Brain microvascular endothelial cell (primary cell): ENCODE data around the gene PCNX3.

ENCODE experiments used
- DNase-seq: peaks from one replicate; pipeline ENCODE4 v3.0.0-alpha.2; 2020
- H3K27ac ChIP-seq: fragments of 250-450 bp; sonication (Bioruptor Pico); 2 replicates; pipeline ENCODE4 v1.5.1; 2020; ENCODE audit warnings: mild to moderate bottlenecking, moderate library complexity
- H3K27me3 ChIP-seq: fragments of 250-450 bp; sonication (Bioruptor Pico); replicated peaks from 2 replicates; pipeline ENCODE4 v1.5.1; 2020; ENCODE audit warnings: mild to moderate bottlenecking
- H3K36me3 ChIP-seq: fragments of 250-450 bp; sonication (Bioruptor Pico); replicated peaks from 2 replicates; pipeline ENCODE4 v1.5.1; 2020; ENCODE audit warnings: mild to moderate bottlenecking
- H3K4me3 ChIP-seq: 2 replicates; pipeline ENCODE4 v1.5.1; 2011; ENCODE audit warnings: low read depth, mild to moderate bottlenecking, control low read depth, low read length, moderate library complexity
- in situ Hi-C: cut with HindIII; loops from 2 replicates; pipeline ENCODE4 v1.10.0; 2017; ENCODE audit warnings: low sequenced_read_pairs, low pct_ligation_motif_present
- TF ChIP-seq, protein P1 (sequence below): IDR thresholded peaks from 2 replicates; pipeline ENCODE4 v1.5.1; 2011; ENCODE audit warnings: low read depth, mild to moderate bottlenecking, moderate library complexity, low read length, control low read depth, inconsistent platforms; ENCODE audit errors: missing control alignments

PCNX3 gene

DNA sequence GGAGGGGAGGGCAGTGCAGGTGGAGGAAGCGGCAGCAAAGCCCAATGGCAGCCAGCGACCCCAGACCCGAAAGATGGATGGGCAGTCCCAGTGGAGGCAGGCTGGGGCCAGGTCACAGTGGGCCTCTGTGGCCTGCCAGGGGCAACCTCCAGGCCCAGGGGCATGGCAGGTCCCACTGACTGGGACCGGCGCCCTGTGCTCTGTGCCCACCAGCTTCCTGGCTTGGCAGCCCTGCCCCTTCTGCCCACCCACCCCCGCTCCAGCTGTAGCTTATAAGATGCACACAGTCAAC lies 15.7 kb upstream of the PCNX3 start:
- Histone ChIP-seq H3K36me3 (peaks cover 30% of the 10 kb centered on the region), H3K27ac (no peak overlapping the region), H3K4me3 (no peak overlapping the region), H3K27me3 (no peaks in the 10 kb centered on the region)
- in situ Hi-C loops = no loop called here
- no peak for DNase-seq
- TF ChIP-seq, protein P1, sequence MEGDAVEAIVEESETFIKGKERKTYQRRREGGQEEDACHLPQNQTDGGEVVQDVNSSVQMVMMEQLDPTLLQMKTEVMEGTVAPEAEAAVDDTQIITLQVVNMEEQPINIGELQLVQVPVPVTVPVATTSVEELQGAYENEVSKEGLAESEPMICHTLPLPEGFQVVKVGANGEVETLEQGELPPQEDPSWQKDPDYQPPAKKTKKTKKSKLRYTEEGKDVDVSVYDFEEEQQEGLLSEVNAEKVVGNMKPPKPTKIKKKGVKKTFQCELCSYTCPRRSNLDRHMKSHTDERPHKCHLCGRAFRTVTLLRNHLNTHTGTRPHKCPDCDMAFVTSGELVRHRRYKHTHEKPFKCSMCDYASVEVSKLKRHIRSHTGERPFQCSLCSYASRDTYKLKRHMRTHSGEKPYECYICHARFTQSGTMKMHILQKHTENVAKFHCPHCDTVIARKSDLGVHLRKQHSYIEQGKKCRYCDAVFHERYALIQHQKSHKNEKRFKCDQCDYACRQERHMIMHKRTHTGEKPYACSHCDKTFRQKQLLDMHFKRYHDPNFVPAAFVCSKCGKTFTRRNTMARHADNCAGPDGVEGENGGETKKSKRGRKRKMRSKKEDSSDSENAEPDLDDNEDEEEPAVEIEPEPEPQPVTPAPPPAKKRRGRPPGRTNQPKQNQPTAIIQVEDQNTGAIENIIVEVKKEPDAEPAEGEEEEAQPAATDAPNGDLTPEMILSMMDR = no peak

DNA sequence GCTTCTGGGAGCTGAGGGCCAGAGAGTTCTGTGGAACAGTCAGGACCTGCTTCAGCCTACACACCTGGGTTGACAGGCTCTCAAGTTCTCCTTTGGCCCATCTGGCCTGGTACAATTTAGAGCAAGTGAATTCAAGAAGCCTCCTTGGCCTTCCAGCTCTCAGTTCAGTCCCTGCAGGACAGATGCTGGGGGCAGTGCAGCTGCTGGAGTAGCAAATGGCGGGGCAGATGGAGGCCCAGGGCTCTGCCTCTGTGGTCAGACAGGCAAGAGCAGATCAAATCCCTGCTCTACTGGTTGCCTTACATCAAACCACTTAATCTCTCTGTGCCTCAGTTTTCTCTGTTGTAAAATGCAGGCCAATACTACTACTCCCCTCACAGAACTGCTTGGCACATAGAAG lies 11.3 kb upstream of the PCNX3 start:
- Histone ChIP-seq H3K36me3 (peaks cover 37% of the 10 kb centered on the region), H3K4me3 (no peak overlapping the region), H3K27me3 (no peaks in the 10 kb centered on the region), H3K27ac (no peak overlapping the region)
- TF ChIP-seq, protein P1 = no peak
- in situ Hi-C loops = no loop called here
- no peak for DNase-seq

DNA sequence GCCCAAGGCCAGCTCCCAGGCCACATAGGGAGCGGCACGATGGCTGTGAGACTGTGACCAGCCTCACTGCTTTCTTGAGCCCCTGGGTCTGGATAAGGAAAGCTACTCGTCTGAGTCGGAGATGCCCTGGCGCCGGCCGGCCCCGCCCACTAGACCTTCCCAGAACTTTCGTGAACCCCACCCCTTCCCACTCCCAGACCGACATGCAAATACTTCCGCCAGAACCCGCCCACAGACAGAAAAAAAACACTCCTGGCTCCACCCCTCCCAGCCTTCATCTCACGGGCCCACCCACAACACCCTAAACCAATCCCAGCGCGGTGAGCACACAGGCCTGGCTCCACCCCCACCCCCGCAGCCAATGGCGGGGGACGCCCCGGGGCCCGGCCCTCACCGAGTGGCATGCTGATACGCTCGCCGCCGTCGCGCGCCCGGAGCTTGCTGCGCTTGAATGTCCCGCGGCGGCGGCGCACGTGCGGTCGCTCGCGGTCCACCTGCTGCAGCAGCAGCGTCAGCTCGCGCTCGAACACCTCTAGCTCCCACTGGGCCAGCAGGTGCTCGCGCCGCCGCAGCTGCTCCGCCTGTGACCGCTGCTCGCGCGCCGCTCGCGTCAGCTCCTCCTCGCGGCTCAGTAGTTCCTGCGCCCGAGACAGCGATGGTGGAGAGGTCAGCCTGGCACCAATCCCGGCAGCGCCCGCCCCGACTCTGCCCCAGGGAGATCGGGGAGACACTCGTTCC lies 8.5 kb upstream of the PCNX3 start:
- in situ Hi-C loops = no loop called here
- DNase-seq = peak; percentile 91
- Histone ChIP-seq H3K27me3 (no peaks in the 10 kb centered on the region), H3K27ac (no peak overlapping the region), H3K4me3 (peak overlapping the region; percentile 35), H3K36me3 (peaks cover 37% of the 10 kb centered on the region)
- TF ChIP-seq, protein P1 = no peak

DNA sequence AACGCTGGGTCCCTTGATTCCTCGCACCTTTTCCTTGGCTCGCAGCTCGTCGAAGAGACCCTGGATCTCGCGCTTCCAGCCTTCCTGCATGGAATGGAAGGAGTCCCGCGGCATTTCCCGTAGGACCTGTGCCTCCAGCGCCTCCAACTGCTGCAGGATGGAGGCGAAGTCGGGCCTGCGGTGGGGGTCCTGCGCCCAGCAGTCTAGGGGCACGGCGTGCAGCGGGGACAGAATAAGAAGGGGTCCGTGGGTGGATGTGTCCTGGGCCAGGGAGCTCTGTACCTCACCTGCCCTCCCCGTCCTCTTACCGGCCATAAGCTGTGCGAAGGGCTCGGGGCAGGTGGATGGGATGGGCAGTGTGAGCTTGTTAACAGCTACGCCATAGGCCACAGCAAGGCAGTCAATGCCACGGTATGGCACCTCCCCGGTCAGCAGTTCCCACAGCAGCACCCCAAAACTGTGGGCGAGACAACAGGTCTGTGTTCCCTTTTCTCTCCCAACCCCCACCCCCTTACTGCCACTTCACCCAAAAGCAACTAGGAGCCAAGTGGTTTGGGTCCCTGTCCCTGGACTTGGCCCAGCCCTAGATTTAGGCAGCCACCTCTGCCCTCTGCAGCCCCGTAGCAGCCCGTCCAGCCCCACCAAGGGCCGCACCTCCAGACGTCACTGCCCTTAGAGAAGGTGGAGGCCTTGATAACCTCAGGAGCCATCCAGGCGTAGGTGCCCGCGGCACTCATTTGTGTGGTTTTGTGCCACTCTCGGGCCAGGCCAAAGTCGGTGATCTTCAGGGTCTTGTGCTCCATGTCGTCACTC lies 7.8 kb upstream of the PCNX3 start:
- in situ Hi-C loops = no loop called here
- Histone ChIP-seq H3K27me3 (no peaks in the 10 kb centered on the region), H3K4me3 (peak overlapping the region; percentile 35), H3K36me3 (peaks cover 37% of the 10 kb centered on the region), H3K27ac (no peak overlapping the region)
- DNase-seq = no peak
- TF ChIP-seq, protein P1 = no peak

DNA sequence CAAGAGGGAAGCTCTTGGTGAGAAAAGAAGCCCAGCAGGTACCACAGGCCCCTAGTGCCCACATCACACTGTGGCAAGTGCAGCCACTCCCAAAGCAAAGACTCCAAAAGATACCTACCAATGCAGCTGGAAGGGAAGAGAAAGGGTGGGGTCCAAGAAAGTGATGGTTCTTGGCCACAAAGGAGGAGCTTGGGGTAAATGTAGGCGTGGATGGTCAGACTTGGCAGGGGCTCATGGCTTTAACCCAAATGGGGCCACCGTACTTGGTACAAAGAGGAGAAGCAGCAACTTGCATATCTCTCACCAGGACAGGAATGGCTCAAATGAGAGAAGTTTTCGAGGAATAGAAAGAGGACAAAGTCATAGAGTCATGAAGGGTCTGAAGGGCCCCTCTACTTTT lies 6.3 kb upstream of the PCNX3 start:
- no peak overlapping the region for H3K4me3 ChIP-seq
- H3K36me3 ChIP-seq = peaks cover 27% of the 10 kb centered on the region
- no peaks in the 10 kb centered on the region for H3K27me3 ChIP-seq
- no peak for DNase-seq
- TF ChIP-seq, protein P1 = no peak
- H3K27ac ChIP-seq = no peak overlapping the region
- in situ Hi-C loops = no loop called here

DNA sequence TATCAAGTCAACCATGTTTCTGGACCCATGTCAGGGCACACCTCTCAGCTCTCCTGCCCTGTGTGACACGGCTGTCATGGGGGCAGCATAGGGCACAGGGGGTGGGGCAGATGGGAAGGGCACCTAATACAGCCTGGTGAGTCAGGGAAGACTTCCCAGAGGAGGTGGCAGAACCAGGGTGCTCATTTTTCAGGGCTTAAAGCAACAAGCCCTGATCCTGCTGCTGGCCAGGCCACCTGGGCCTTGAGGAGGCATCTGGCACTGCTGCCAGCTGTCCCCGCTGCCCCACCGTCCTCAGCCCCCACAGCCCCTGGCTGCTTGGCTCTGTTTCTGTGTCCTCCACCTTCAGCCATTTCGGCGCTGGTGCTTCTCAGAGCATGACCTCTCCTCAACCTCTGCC lies 5.9 kb upstream of the PCNX3 start:
- in situ Hi-C loops = no loop called here
- H3K36me3 ChIP-seq = peaks cover 23% of the 10 kb centered on the region
- H3K4me3 ChIP-seq = no peak overlapping the region
- no peak overlapping the region for H3K27ac ChIP-seq
- TF ChIP-seq, protein P1 = no peak
- H3K27me3 ChIP-seq = no peaks in the 10 kb centered on the region
- no peak for DNase-seq
